AG04450 (cell line): ENCODE measurements around the gene CHST11. TPM values are rescaled to one million over a fixed set of nuclear protein-coding genes. Genes with fewer than 3 reads are reported as not detected.

Source experiments
- CTCF ChIA-PET: fragments of 300-600, 350-600 bp; formaldehyde crosslinking; extraction: SDS; loops from one replicate; lab custom pipeline; 2022; ENCODE audit warnings: antibody characterized with exemption, inconsistent platforms; lab: Charles Lee
- POLR2A ChIA-PET: fragments of 350-600 bp; formaldehyde crosslinking; extraction: SDS; loops from one replicate; lab custom pipeline; 2021; ENCODE audit warnings: antibody characterized with exemption, inconsistent platforms; lab: Yijun Ruan, JAX
- DNase-seq: peaks from one replicate; pipeline ENCODE4 v3.0.0-alpha.2; 2011; ENCODE audit warnings: low read depth, low spot score
- H3K27ac ChIP-seq: one replicate; pipeline ENCODE4 v1.5.1; 2012; ENCODE audit warnings: low read depth, low read length, control low read depth
- H3K27me3 ChIP-seq: one replicate; pipeline ENCODE4 v1.6.0; 2012; ENCODE audit warnings: low read length; ENCODE audit not compliant: control insufficient read depth, insufficient read depth
- H3K4me3 ChIP-seq: 2 replicates; pipeline ENCODE4 v1.5.1; 2011; ENCODE audit warnings: mild to moderate bottlenecking, low read depth, low read length, control low read depth
- H3K9me3 ChIP-seq: 2 replicates; pipeline ENCODE4 v1.5.1; 2012; ENCODE audit warnings: low read length; ENCODE audit not compliant: control insufficient read depth, insufficient read depth
- CTCF ChIP-seq: IDR thresholded peaks from 2 replicates; pipeline ENCODE4 v1.5.1; 2011; ENCODE audit warnings: low read depth, low read length, control low read depth, inconsistent platforms
- polyA plus RNA-seq: library from polyadenylated mRNA; depleted of rRNA; stranded (reverse); fragments of >200 nt; gene quantifications from 2 replicates; pipeline ENCODE4 v1.2.3, GENCODE V29; 2011

Gene CHST11
- polyA plus RNA-seq, 1 experiment, result 2.7 TPM

GRCh38 chr12:104738331-104738730, 281.6 kb downstream of the CHST11 start:
- no peak overlapping the region for H3K27ac ChIP-seq
- ChIA-PET POLR2A (no interaction called here), CTCF (no interaction called here)
- no peak overlapping the region for H3K4me3 ChIP-seq
- H3K9me3 ChIP-seq, result no peaks in the 10 kb centered on the region
- TF ChIP-seq CTCF, result no peak
- peaks cover 2% of the 10 kb centered on the region for H3K27me3 ChIP-seq
- no peak for DNase-seq

GRCh38 chr12:104738776-104739642, 282.3 kb downstream of the CHST11 start:
- Histone ChIP-seq H3K27me3 (peaks cover 2% of the 10 kb centered on the region), H3K9me3 (no peaks in the 10 kb centered on the region), H3K27ac (no peak overlapping the region), H3K4me3 (no peak overlapping the region)
- ChIA-PET CTCF (no interaction called here), POLR2A (no interaction called here)
- no peak for TF ChIP-seq CTCF
- no peak for DNase-seq

GRCh38 chr12:104740668-104741067, 283.9 kb downstream of the CHST11 start:
- Histone ChIP-seq H3K4me3 (no peak overlapping the region), H3K9me3 (no peaks in the 10 kb centered on the region), H3K27me3 (peaks cover 2% of the 10 kb centered on the region), H3K27ac (no peak overlapping the region)
- ChIA-PET CTCF (no interaction called here), POLR2A (no interaction called here)
- TF ChIP-seq CTCF, result no peak
- DNase-seq, result no peak

GRCh38 chr12:104741077-104741476, 284.3 kb downstream of the CHST11 start:
- no peak overlapping the region for H3K27ac ChIP-seq
- H3K27me3 ChIP-seq, result peaks cover 2% of the 10 kb centered on the region
- ChIA-PET POLR2A (no interaction called here), CTCF (no interaction called here)
- no peaks in the 10 kb centered on the region for H3K9me3 ChIP-seq
- no peak overlapping the region for H3K4me3 ChIP-seq
- DNase-seq, result no peak
- TF ChIP-seq CTCF, result no peak
